Common myeloid progenitor, CD34-positive (primary cell): ENCODE measurements around the gene RELL1.

Source experiments
- CTCF ChIA-PET: fragments of 350-600 bp; sonication (Branson Sonifier 250); formaldehyde crosslinking; loops from one replicate; lab custom pipeline; 2021; ENCODE audit warnings: antibody characterized with exemption; lab: Charles Lee
- POLR2A ChIA-PET: fragments of 350-600 bp; sonication (Branson Sonifier 250); formaldehyde crosslinking; loops from one replicate; lab custom pipeline; 2021; ENCODE audit warnings: antibody characterized with exemption; lab: Charles Lee
- DNase-seq, 3 donors: peaks; one replicate each; pipeline versions ENCODE4 v3.0.0 to v3.0.0-alpha.2; 2013
- H3K27ac ChIP-seq, 2 experiments: 1 replicate in 1 of 2; 2 replicates in 1 of 2; pipeline ENCODE4 v1.7.0; 2013; ENCODE audit warnings: inconsistent platforms in 2 of 2, low read length in 2 of 2, mild to moderate bottlenecking in 2 of 2, low read depth in 1 of 2, moderate library complexity in 1 of 2; ENCODE audit not compliant: severe bottlenecking in 2 of 2, insufficient read depth in 1 of 2, poor library complexity in 1 of 2
- H3K27me3 ChIP-seq, 5 experiments: replicated peaks in 2 of 5; 1 replicate in 3 of 5; 2 replicates in 2 of 5; pipeline versions ENCODE4 v1.6.1 to v1.7.0; 2013; ENCODE audit warnings: low read length in 4 of 5, mild to moderate bottlenecking in 2 of 5, moderate library complexity in 2 of 5, inconsistent platforms in 1 of 5; ENCODE audit not compliant: insufficient read depth in 5 of 5, control insufficient read depth in 4 of 5
- H3K36me3 ChIP-seq, 4 experiments: 1 replicate in 2 of 4; 2 replicates in 2 of 4; pipeline versions ENCODE4 v1.6.1 to v1.7.0; 2013; ENCODE audit warnings: low read length in 3 of 4, control low read depth in 1 of 4, mild to moderate bottlenecking in 1 of 4; ENCODE audit not compliant: control insufficient read depth in 4 of 4, insufficient read depth in 4 of 4
- H3K4me1 ChIP-seq, 4 experiments: 1 replicate in 3 of 4; 2 replicates in 1 of 4; pipeline versions ENCODE4 v1.6.1 to v1.7.1; 2013; ENCODE audit warnings: low read length in 3 of 4, mild to moderate bottlenecking in 3 of 4, control low read depth in 1 of 4, inconsistent platforms in 1 of 4, moderate library complexity in 1 of 4; ENCODE audit not compliant: control insufficient read depth in 4 of 4, insufficient read depth in 4 of 4; ENCODE audit errors: control extremely low read depth in 1 of 4
- H3K4me3 ChIP-seq, 7 experiments: 1 replicate in 4 of 7; 2 replicates in 3 of 7; pipeline versions ENCODE4 v1.5.1 to v1.7.0; 2013; ENCODE audit warnings: mild to moderate bottlenecking in 7 of 7, low read length in 6 of 7, moderate library complexity in 6 of 7, inconsistent platforms in 2 of 7, low read depth in 2 of 7, control low read depth in 1 of 7; ENCODE audit not compliant: insufficient read depth in 4 of 7, control insufficient read depth in 1 of 7; ENCODE audit errors: extremely low read depth in 1 of 7
- H3K9me3 ChIP-seq, 5 experiments: 1 replicate in 4 of 5; 2 replicates in 1 of 5; pipeline versions ENCODE4 v1.6.1 to v1.7.1; 2013; ENCODE audit warnings: low read length in 4 of 5, mild to moderate bottlenecking in 2 of 5, inconsistent platforms in 1 of 5, low read depth in 1 of 5, moderate library complexity in 1 of 5; ENCODE audit not compliant: control insufficient read depth in 4 of 5, insufficient read depth in 2 of 5; ENCODE audit errors: control extremely low read depth in 1 of 5
- WGBS: methylation state at CpG from one replicate; pipeline ENCODE4 v1.1.5; 2013; ENCODE audit not compliant: insufficient coverage; 5-methylcytosine and 5-hydroxymethylcytosine counted together

RELL1 gene

DNA sequence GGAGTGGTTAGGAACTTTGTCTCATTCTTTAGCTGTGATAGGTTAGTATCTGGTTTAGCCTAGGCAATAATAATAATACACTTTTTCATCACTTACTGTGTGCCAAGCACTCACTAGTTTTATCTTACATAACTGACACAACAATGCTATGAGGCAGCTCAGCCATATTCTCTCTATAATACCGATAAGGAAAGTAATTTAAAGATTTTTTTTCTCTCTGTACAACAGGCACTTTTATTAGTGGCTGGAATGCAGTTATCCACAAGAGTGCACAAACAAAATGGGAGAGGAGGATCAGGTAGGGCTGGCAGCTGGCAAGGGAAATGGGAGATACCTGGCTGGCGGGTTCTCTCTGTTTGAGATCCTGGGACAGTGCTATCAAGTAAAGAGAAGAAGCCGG lies 7.6 kb downstream of the RELL1 start:
- WGBS, result 100% methylated on average over 1 of the region's 3 CpGs
- Histone ChIP-seq H3K27ac (no peak overlapping the region), H3K4me3 (no peak overlapping the region), H3K27me3 (no peaks in the 10 kb centered on the region), H3K36me3 (peaks cover 5 to 35% (median 10%) of the 10 kb centered on the region in 4 experiments), H3K4me1 (peaks cover 16 to 50% (median 27%) of the 10 kb centered on the region in 4 experiments), H3K9me3 (no peaks in the 10 kb centered on the region)
- ChIA-PET POLR2A (no interaction called here), CTCF (interaction anchor here (0.8 kb wide), 2 partner anchors 16 to 21 kb away, joined by 3 to 4 read pairs; no protein-coding TSS in a partner anchor)
- DNase-seq, result no peak

DNA sequence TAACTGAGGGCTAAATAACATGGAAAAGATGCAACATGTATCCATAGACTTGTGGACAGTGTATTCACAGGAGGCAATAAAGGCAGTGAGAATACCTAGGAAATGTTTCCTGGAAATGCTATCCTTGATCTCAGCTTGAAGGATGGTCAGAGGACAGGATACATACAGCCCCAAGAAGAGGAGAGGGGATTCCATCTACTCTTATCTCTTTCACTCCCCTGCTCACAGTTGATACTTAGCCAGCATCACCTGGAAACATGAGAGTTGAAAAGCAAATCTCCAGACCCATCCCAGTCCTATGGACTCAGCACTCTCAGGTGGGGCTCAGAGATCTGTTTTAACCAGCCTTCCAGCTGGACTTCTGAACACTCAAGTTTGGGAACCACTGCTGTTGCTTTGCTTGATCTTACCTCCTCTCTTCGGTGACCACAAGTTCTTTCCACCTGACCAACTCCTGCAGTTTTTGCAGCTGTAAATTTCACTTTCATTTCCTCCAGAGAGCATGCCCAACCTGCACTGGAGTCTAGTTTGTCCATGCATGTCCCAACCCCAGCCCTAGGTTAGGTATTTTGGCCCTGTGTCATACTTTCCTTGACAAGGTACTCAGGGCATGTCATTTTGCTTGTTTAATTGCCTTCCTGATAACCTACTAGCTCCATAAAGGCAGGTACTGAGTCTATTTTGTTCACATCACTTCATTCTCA lies 10.4 kb downstream of the RELL1 start:
- 0% methylated on average over 1 of the region's 1 CpG for WGBS
- CTCF ChIA-PET, result interaction anchor here (1.9 kb wide), 1 partner anchor 10 kb away, joined by 6 read pairs; no protein-coding TSS in a partner anchor

DNA sequence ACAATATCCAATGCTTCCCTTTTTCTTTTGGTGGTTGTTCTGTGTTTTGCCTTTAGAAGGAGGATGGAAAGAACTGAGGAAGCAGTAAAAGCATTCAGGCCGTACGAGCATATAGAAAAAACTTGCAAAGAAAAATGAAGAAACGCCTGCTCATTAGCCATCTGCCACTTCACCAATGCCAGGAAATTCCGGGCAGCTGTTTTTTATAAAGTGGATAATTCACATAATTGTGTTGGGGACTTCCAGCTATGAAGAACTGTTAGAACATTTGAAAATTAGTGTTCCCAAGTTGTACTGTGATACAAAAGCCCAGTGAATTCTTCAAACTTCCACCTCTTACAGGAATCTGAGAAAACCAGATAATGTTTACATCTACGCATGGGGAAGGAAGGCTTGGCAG lies 11.7 kb downstream of the RELL1 start:
- no CpG with 5 or more reads among the region's 5 CpGs for whole genome bisulfite sequencing
- Histone ChIP-seq H3K36me3 (peaks cover under 1 to 27% (median 8%) of the 10 kb centered on the region in 4 experiments), H3K9me3 (no peaks in the 10 kb centered on the region), H3K27ac (no peak overlapping the region), H3K27me3 (no peaks in the 10 kb centered on the region), H3K4me1 (peaks cover 8 to 35% (median 21%) of the 10 kb centered on the region in 4 experiments), H3K4me3 (no peak overlapping the region)
- no peak for DNase-seq
- ChIA-PET CTCF (no interaction called here), POLR2A (interaction anchor here (0.6 kb wide), 1 partner anchor 15 kb away, joined by 3 read pairs; no protein-coding TSS in a partner anchor)

More for the DNA sequence above, 10.4 kb downstream of the RELL1 start:
- DNase-seq, result peak in 2 of 3 donors; percentile 59 to 61
- Histone ChIP-seq H3K4me1 (peaks cover 8 to 35% (median 19%) of the 10 kb centered on the region in 4 experiments), H3K9me3 (no peaks in the 10 kb centered on the region), H3K27me3 (no peaks in the 10 kb centered on the region), H3K4me3 (no peak overlapping the region), H3K27ac (no peak overlapping the region), H3K36me3 (peaks cover 5 to 35% (median 9%) of the 10 kb centered on the region in 4 experiments)
- POLR2A ChIA-PET, result interaction anchor here (0.5 to 0.7 kb wide), 2 partner anchors 9 to 22 kb away, joined by 3 to 4 read pairs; no protein-coding TSS in a partner anchor

DNA sequence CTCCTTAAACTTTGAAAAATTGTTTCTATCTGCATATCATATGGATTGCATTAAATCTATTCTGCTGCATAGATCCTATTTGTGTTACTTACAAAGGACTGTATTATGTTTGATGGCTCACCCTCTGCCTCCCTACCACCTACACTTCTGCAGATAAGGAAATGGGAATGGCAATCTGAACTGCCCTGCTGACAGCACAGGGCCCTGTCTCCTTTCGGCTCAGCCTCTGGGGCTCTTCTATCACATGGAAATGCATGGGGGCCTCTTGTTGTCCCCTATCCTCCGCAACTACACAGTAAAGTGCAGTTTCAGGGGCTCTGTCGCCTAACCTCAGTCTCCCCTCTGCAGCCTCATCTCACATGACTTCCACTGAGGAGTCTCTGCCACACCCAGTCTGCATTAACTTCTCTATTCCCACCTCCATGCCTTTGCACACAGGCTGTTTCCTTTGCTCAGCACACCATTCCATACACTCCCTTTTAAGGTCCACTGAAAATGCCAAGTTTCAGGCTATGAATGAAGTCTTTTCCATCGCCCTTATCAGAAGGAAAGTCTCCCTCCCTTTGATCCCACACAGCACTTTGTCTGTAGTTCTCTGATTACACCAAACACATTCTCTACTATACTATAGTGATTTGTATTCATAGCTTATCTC lies 12.5 kb downstream of the RELL1 start:
- DNase-seq, result no peak
- no peak overlapping the region for H3K4me3 ChIP-seq
- 97% methylated on average over 4 of the region's 4 CpGs for WGBS
- ChIA-PET CTCF (interaction anchor here (1.9 kb wide), 2 partner anchors 10 to 17 kb away, joined by 6 read pairs; no protein-coding TSS in a partner anchor), POLR2A (interaction anchor here (0.6 kb wide), 1 partner anchor 14 kb away, joined by 3 read pairs; no protein-coding TSS in a partner anchor)
- H3K9me3 ChIP-seq, result no peaks in the 10 kb centered on the region
- H3K36me3 ChIP-seq, result peaks cover 0 to 20% (median 6%) of the 10 kb centered on the region in 4 experiments
- H3K27me3 ChIP-seq, result no peaks in the 10 kb centered on the region
- peaks cover 8 to 35% (median 21%) of the 10 kb centered on the region in 4 experiments for H3K4me1 ChIP-seq
- no peak overlapping the region for H3K27ac ChIP-seq

DNA sequence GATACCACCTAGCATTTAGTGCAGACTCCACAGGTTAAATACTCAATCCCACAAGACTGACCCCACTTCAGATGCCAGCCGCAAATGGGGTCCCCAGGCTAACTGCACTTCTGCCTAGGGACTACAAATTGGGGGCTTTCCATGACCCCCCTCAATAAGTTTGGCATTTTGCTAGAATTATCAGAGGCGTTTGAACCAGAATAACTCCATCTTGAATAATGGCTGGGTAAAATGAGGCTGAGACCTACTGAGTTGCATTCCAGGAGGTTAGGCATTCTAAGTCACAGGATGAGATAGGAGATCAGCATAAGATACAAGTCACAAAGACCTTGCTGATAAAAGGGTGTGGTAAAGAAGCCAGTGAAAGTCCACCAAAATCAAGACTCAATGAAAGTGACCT lies 15.1 kb downstream of the RELL1 start:
- Histone ChIP-seq H3K36me3 (peaks cover 0 to 9% (median 3%) of the 10 kb centered on the region in 4 experiments), H3K4me1 (peaks cover 19 to 40% (median 27%) of the 10 kb centered on the region in 4 experiments), H3K4me3 (no peak overlapping the region), H3K27me3 (no peaks in the 10 kb centered on the region), H3K9me3 (no peaks in the 10 kb centered on the region), H3K27ac (no peak overlapping the region)
- no peak for DNase-seq
- POLR2A ChIA-PET, result no interaction called here
- CTCF ChIA-PET, result no interaction called here
- 50% methylated on average over 2 of the region's 2 CpGs for WGBS

DNA sequence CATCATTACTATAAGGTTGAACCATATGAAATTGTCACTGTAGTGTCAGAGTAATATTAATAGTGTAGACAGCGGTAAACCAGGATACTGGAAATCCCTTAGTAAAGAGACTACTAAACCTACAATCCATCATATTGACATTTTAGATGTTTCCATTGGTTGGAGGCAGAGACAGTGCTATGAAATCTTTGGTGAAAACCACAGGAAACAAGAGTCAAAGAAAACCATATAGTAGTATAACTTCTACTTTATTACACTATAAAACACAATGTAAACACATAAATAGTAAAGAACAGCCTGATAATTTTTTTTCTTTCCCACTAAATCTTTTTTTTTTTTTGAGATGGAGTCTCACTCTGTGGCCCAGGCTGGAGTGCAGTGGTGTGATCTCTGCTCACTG lies 15.9 kb downstream of the RELL1 start:
- WGBS, result no CpG with 5 or more reads among the region's 1 CpG
- DNase-seq, result no peak
- Histone ChIP-seq H3K27ac (no peak overlapping the region), H3K9me3 (no peaks in the 10 kb centered on the region), H3K27me3 (no peaks in the 10 kb centered on the region), H3K4me1 (peaks cover 14 to 39% (median 22%) of the 10 kb centered on the region in 4 experiments), H3K36me3 (peaks cover 0 to 2% (median under 1%) of the 10 kb centered on the region in 4 experiments), H3K4me3 (no peak overlapping the region)
- ChIA-PET CTCF (no interaction called here), POLR2A (no interaction called here)
